Activated T-cell treated with anti-CD3 and anti-CD28 coated beads for 1 hour (primary cell): ENCODE measurements around the gene ARHGAP15.

Experiments
- DNase-seq: peaks from one replicate; pipeline ENCODE4 v3.0.0-alpha.2; 2020; ENCODE audit warnings: low read depth

Gene ARHGAP15

DNA sequence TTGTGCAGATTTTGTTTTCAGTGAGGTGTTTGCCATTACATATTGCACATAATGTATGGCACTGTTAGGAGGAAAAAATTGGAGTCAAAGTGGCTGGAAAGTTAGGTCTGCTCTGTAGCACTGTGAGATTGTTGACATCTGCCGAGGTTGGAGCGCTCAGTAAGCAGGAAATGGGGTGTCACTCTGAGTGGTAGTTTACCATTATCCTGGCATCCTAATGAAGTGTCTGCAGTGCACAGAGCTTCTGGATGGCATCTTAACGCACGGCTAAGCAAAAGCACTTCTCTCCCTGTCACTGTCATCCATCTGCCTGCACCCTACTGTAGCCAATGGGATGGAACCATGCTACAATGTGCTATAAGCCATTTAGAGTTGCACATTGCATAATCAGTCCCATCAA, 561.9 kb downstream of the ARHGAP15 start:
- no peak for DNase-seq

DNA sequence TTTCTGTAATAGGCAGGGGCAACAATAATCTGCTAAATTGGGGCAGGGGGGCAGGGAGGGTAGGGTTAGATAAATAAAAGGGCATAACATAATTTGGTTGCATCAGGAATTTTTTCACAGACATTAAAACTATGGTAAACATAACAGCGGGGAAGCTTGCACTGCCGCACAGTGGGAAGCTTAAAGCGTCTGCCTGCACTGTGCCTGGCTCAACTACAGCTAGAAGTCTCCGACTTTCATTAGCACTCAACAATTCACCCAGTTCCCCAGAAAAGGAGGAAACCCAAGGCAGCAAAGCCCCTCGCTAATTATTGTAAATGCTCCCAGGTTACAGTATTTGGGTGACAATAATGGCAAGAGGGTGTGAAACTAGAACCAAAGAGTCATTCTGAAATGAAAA, 562.9 kb downstream of the ARHGAP15 start:
- DNase-seq, result no peak

DNA sequence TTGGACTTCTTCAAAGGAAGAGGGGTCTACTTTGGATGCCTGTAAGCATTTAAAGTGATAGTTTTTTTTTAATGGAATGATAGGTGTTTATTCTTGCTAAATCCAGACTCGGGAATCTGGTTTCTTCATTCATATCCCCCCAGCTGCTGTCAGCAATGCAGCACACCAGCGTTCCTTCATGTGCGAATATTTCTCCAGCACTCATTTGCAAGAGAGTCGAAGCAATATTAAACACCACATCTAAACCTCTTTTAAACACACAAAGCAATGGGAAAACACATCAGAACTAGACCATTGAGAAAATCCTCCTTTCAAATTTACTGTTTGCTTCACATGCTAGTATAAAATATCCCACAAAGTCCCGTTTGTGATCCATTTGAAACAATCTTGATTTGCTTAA, 563.7 kb downstream of the ARHGAP15 start:
- DNase-seq, result no peak

DNA sequence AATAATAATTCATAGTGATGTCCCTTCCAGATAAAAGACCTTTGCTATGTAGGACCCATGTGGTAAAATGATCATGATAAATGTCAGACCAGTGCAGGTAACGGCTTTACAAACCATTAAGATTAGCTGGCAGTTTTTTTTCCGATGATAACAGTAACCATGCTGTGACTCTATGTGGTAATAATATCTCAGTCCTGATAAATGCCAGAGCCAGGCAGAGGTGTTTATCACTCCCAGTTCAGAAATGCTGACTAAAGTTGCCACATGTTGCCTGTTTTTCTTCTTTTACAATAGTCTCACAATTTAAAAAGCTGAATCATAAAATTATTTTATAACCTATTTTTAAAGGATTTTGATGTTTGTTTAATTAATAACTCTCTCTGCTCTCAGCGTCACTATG, 565.1 kb downstream of the ARHGAP15 start:
- no peak for DNase-seq

DNA sequence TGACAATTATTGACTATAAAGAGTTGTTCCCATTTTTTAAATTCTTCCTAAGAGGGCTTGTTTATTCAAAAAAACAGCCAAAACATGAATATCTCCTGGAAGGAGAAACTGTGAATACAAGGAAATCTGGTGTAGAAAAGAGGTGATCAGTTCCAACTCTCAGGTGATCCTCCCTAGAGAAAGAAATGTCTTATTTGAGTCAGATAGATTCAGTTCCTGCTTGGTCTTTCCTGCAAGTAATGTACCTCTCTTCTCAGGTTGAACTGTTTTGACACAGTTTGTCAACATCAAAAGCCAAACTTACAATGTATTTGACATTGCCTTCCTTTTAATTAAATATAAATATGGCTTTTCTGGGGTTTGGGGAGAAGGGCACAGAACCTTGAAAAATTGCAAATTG, 567.4 kb downstream of the ARHGAP15 start:
- DNase-seq, result no peak

DNA sequence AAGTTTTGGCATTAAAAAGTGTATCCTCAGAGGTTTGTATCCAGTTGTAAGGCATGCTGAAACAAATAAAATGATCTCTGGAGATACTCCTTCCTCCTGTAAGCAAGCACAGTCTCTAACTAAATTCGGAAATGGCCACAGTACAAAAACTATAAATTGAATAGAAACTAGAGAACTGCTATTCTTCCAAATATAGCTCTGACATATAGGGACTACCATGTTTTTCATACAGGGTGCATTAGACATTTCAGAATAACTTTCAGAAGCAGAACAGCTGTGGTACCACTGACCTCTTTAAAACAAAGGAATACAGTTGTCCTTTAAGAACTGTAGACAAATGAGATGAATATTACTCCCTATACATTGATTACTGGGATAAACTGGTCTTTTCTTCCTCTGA, 568.5 kb downstream of the ARHGAP15 start:
- no peak for DNase-seq

DNA sequence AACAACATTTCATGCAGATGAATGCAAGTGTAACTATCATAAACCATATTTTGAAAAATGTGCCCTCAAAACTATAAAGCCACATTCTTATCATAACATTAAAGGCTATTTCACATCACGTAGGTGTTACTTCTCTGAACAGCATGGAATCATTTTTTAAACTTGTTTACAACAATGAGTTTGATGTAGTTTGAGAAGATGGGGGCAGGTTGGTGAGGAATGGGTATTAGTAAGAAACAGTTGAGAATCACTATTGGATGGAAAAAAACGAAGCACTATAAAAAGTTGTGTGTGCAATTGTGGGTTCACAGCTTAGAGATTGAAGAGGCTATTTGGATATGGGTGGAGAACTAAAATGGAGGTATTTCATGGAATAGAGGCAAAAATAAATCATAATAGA, 569.1 kb downstream of the ARHGAP15 start:
- DNase-seq, result no peak

DNA sequence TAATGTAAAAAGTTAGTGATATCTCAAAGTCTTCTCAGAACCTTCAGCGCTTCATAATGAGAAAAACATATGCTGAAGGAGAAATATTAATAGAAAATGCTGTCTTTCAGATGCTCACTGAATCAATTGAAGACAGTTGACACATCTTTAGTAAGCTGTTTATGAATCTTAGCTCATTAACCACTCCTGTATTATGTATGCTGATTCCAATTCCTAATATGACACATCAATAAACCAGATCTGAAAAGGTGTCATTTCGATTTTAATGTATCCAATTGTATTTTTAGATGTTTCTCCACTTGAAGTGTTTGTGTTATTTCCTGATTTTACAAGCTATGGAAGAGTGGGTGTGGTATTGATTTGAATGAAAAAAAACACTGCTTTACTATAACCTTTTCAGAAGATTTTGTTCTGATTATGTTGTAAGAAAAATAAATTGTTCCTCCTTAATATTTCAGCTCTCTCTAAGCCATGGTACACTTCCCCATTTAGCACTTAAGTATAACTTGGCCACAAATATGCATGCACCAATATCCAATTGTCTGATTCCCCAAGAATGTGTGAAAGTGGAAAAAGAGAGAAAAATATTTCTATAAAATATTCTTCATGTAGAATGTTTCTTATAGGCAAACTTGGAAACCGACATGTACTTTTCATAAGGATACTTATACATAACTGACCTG, 569.8 kb downstream of the ARHGAP15 start:
- no peak for DNase-seq

DNA sequence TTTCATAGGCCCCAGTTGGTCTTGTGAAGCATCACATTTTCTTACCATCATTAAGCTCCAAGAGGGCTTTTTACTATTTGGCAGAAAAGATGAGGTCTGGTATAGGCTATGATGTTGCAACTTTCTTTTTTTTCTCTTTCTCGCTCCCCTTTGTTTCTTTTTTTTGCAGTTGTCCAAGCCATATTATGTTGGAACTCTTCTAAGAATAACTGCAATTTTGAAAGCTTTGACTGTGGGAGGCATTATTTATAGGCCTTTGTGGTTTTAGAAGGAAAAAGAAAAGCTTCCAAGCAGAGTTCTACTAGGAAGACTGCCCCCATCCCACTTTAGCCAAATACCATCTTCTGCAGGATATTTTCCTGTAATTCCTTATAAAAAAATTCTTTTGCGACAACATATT, 571.6 kb downstream of the ARHGAP15 start:
- no peak for DNase-seq

DNA sequence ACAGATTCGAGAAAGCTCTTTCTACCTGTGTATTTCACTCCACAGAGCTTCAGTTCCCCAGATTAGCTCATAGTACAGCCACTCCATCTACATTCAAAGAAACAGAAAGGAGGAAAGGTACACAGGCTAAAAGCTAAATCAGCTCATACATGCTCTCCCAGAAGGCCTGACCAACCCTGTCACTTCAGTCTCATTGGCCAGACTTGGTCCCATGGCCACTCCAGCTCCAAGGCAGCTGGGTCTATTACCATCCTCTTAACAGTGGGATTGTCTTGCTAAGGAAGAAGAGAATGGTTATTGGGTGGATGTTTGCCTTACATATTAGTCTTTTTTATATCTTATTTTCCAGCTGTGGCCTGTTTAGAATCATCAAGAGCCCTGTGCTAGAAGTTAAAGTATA, 572.6 kb downstream of the ARHGAP15 start:
- DNase-seq, result no peak

DNA sequence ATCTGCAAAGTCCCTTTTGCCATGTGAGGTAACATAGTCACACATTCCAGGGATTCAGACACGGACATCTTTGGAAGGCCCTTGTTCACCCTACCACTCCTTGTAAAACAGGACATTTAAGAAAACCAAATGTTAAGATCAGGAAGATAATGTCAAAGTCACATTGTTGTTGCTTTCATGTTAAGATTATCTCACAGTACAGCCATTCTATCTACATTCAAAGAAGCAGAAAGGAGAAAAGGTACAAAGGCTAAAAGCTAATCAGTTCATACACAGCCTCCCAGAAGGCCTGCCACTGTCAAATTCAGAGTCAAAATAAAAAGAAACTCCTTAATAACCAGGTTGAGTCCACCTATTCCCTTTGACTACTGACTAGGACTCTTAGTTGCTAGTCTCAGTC, 573.7 kb downstream of the ARHGAP15 start:
- DNase-seq, result no peak

DNA sequence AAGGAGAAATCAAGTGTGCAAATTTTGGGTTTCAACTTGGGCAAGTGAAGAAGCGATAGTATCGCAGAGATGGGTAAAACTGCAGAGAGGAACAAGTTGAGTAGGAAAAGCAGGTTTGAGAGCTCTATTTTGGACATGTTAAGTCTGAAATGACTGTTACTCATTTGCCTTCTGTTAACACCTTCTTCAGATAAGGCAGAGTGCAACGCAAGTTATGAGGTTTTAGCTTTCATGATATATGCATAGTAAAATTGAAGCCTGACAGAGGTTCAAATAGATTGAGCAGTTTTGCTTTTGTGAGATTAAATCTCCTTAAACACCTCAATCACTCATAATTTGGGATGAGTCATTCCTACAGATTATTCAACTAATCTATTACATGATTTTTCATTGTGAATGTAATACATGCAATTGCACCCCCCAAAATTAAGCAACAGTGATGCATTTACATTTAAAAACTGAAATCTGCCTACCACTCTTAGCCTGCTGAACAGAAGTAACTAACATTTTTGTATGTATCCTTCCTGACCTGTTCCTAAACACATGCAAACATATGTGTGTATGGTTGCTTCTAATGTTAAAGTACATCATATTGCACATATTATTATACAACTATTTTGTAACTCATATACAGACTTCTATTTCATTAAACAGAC, 575.4 kb downstream of the ARHGAP15 start:
- no peak for DNase-seq

DNA sequence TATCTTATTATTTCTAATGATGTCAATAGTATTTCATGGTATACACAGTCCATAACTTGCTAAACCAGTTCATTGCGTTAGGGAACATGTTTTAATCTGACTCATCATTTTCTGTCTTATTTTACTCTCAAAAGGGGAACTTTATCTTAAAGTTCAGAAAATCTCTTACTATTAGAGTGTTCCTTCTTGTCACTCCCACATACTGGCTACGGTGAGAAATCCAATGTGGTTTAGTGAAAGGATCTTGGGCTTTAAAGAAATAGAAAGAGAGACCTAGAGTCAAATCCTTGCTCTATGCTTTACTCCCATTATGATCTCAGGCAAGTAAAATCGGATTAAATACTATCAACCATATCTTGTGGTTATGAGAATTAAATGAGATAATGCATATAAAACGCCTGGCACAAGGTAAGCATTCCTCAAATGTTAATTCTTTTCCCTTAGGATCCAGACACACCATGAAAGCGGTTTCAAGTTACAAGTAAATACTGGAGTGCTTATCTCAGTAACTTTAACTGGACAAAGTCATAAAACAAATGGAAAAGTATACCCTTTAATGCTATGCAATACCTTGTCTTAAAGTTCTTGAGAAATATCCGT, 576.0 kb downstream of the ARHGAP15 start:
- no peak for DNase-seq

DNA sequence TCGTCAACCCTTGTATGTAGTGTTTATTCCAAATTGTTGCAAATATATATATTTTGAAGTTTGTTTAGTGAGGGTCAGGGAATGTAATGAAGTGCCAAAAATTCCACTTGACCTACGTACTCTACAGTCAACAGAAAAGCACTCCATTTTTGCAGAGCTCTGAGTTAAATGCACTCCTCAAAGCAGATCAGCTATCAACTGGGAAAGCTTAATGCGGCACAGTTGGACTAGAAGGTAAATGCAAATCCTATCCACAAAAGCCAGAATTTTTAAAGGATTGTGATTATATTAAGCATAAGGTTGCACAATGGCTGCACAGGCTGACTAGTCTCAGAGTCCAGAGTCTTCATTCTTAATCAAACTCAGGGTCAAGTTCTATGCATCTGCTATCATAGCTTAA, 577.1 kb downstream of the ARHGAP15 start:
- no peak for DNase-seq

DNA sequence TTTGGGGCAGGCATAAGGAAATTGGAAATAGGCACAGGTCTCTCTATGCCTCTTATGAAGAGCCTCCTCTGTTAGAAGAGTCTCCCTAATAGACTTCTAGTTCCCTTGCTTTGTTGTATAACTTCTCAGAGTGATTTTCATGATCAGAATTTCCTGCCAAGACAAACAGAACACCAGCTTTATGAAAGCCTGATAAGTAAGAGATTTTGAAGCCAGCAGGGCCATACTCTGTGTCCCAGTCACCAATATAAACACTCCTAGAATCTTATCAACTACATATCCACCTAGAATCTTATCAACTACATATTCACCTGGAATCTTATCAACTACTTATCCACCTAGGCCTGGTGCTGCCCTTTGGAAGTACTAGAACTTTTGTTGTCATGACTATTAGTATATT, 579.5 kb downstream of the ARHGAP15 start:
- DNase-seq, result no peak

DNA sequence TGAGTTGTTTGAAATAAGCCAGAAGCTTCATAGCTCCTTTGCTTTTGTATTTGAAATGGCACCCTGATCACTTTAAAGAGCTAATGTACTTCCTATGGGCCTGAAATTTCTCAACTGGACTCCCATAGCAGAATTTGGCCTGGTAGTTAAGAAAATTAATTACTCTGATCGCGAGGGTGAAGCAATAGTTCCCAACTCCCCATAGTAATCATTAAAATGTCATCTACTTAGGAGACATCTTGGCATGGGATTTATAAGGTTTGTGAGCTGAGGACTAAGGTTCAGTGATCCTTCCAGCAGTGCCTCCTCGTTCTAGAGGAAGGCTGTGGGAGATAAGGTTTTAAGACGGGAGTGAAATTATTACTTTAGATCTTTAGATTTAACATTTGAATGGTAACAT, 581.0 kb downstream of the ARHGAP15 start:
- no peak for DNase-seq

DNA sequence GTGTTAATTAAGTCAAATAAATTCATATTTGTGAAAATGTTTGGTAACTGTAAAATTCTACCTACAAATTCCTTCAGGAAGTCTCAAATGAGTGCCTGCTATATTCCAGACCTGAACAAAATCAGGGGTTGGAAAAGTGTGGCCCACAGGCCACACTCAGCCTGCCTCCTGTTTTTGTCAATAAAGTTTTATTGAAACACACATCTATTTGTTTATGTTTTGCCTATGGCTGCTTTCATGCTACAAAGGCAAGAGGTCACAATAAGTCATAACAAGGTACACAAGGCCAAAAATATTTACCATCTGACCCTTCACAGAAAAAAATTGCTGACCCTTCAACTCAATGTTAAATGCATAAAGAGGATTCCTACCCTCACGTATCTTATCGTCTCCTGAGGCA, 581.7 kb downstream of the ARHGAP15 start:
- no peak for DNase-seq

DNA sequence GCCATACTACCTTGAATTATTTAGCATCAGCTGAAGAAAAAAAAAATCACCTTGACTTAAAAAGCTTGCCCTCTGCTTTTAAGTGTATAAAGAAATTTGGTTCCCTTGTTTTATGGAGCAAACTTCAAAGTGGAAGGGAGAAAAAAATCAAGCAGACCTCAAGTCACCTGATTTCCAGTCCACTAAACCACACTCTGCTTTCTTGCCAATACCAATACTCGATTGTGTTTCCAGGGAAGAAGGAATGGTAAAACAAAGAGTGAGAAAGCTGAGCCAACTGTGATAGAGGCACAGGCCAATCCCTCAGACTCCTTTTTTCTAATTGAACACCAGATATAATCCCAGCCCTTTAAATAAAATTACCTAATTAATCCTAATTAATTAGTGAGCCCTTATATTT, 587.3 kb downstream of the ARHGAP15 start:
- no peak for DNase-seq

DNA sequence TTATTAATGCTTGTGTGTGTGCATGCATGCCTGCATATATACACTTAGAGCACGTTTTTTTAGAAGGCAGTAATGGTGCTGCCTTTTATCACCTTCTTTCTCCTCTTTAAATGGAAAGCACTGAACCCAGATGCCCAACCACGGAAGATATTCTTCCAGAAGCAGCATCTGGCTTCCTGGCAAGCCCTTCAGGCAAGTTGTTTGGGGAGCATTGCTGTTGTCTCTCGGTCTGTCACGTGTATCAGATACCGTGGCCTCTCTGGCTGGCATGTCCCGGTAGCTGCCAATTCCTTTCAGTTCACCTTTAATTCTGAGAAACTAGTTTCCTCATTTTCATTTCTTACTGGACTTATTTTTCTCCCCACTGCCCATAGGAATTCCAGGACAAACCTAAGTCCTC, 587.8 kb downstream of the ARHGAP15 start:
- DNase-seq, result no peak

DNA sequence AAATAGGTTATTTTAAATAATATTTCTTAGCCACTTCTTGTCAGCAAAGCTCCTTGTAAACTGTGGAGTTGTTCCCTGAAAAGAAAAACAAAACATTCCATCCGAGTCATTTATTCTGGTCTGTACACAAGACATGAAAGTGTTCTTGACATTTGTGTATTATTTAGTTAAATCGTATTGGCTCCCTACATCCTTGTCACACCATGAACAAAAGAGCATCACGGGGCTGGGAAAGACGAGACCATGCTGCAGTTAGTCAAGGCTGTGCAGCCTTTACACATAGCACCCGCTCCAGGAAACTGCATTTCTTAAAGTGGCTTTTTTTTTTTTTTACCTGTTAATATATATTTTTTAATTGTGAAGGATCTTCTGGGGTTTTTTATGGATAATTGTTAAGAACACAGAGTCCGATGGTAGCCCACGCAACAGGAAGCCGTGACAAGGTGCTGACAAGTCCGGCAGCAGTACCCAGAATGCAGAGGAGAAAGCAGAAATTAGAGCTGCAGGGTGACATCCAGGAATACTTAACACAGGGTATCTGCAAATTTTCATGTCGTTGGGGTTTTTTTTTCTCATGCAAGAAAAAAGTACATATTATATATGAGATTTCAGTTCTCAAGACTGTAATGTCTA, 588.4 kb downstream of the ARHGAP15 start:
- DNase-seq, result no peak

DNA sequence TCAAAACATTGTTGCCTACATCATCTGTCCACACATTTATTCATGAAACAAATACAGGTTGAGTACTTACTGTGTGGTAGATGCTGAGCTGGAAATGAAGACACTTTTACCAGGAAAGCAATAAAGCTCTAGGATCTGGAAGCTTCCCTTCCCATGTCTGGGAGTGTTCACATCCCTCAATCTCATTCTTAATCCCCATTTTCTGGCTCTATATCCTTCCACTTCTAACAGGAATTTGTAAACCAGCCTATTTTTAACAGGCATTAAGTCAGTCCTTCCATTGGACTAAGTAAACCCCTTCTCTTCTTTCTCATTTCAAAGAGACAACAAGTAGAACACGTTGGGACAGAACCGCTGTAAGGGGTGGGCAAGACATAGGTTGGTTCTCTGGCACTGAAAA, 589.5 kb downstream of the ARHGAP15 start:
- no peak for DNase-seq

DNA sequence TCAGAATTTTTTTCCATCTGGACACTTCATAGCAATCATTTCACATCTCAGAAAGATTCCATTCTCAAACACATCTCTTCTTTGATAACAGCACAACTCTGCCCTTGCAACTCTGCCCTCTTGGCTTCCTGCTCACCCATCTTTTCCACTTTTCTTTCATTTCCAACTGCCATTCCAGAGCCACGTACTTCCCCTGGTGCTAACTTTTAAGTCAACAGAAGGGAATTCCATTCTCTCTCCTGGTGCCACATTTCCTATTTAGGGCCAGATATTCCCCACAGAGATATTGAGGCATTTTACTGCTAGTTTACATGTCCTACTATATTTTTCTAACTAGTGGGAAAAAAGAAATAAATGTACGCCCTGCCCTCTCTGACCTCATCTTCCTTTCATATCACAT, 590.2 kb downstream of the ARHGAP15 start:
- DNase-seq, result no peak

DNA sequence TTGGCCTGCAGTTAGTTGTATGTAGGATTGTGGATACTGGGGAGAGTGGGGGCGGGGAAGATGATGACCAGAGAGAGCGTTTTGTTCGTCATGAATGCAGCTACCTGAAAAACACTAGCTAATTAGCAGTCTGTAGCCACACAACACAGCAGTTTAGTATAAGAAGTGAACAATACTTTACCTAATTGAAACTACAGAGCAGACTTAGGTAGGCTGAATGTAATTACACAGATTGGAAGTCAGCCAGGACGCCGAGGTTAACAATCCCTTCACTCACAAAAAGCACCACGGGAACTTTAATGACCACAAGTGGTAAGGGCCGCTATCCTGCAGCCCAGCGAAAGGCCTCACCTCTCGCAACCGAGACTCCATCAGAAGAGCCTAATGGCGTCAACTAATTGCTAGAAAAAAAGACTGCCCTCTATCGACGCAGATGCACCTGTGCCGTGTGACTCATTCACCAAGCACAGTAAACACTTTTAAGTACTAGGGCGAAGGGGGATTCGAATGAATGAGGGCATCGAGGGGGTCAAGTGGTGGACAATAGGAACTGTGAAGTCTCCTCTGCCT, 591.0 kb downstream of the ARHGAP15 start:
- no peak for DNase-seq
